Kidney (tissue), 14 donors: ENCODE data around the gene STK31. TPM values are rescaled to one million over a fixed set of nuclear protein-coding genes. Genes with fewer than 3 reads are reported as not detected.

Experiments used
- DNase-seq, 5 donors: peaks; one replicate each; pipeline ENCODE4 v3.0.0-alpha.2; 2013 to 2020
- FAIRE-seq: peaks from 2 replicates; lab custom pipeline; 2012; peaks lifted over from hg19 to GRCh38; lab: Jason Lieb, UNC
- H3K27ac ChIP-seq, 2 donors: one replicate each; pipeline ENCODE4 v1.7.0; 2013; ENCODE audit warnings: low read depth in 2 of 2, low read length in 2 of 2, inconsistent platforms in 1 of 2
- H3K27me3 ChIP-seq: one replicate; pipeline ENCODE4 v1.7.1; 2013; ENCODE audit warnings: low read length, inconsistent platforms; ENCODE audit not compliant: control insufficient read depth, insufficient read depth
- H3K36me3 ChIP-seq, 3 donors: one replicate each; pipeline versions ENCODE4 v1.7.0 to v1.7.1; 2013; ENCODE audit warnings: low read length in 3 of 3, control low read depth in 1 of 3, inconsistent platforms in 1 of 3; ENCODE audit not compliant: insufficient read depth in 3 of 3, control insufficient read depth in 2 of 3
- H3K4me1 ChIP-seq, 3 donors: one replicate each; pipeline versions ENCODE4 v1.7.0 to v1.7.1; 2013; ENCODE audit warnings: low read length in 3 of 3, inconsistent platforms in 1 of 3, low read depth in 1 of 3; ENCODE audit not compliant: control insufficient read depth in 2 of 3, insufficient read depth in 2 of 3
- H3K4me3 ChIP-seq, 3 donors: one replicate each; pipeline versions ENCODE4 v1.7.0 to v1.8.1; 2013; ENCODE audit warnings: low read length in 3 of 3, control low read depth in 1 of 3, inconsistent platforms in 1 of 3
- H3K9ac ChIP-seq, 3 donors: one replicate each; pipeline versions ENCODE4 v1.7.0 to v1.7.1; 2013; ENCODE audit warnings: low read length in 3 of 3, control low read depth in 1 of 3, inconsistent platforms in 1 of 3
- H3K9me3 ChIP-seq, 3 donors: one replicate each; pipeline versions ENCODE4 v1.7.0 to v1.7.1; 2013; ENCODE audit warnings: low read length in 3 of 3, control low read depth in 1 of 3, inconsistent platforms in 1 of 3; ENCODE audit not compliant: control insufficient read depth in 2 of 3, insufficient read depth in 1 of 3
- intact Hi-C: fragments of 100-400 bp; cut with DNase I; formaldehyde crosslinking; loops from one replicate; pipeline ENCODE4 v1.11.1; 2022
- polyA plus RNA-seq: library from polyadenylated mRNA; stranded (reverse); fragments of 350-450 nt; fragmentation: Illumina TruSeq; extraction: RNeasy Lipid Tissue Mini Kit (QIAGEN cat#74804); gene quantifications from one replicate; pipeline ENCODE4 v1.2.3, GENCODE V29; 2014; ENCODE audit warnings: low read depth, low replicate concordance; ENCODE audit not compliant: insufficient read depth
- total RNA-seq: library from RNA; stranded (reverse); fragmentation: NEBNext Ultra II Directional; extraction: Animal tissue kit (Norgen Biotek cat#: 25700); gene quantifications from one replicate; pipeline ENCODE4 v1.2.1, GENCODE V29; 2021
- TF ChIP-seq, protein P1 (sequence below): IDR thresholded peaks from 3 replicates; pipeline ENCODE4 v1.5.1; 2012; ENCODE audit warnings: mild to moderate bottlenecking, moderate library complexity, borderline replicate concordance; ENCODE audit not compliant: insufficient read depth; ENCODE audit errors: extremely low read depth
- donor health status: control.
- donor health status: control.
- donor health status: control.
- donor health status: control.
- donor health status: control.
- donor health status: DM: yes; HTN: yes; CAD: no.
- donor health status: Normal renal cell carcinoma (clear cell type).

STK31 gene
- total and polyA plus RNA-seq, 2 donors from 2014 or later: 0.15 to 0.44 TPM

- H3K4me1 ChIP-seq: no peaks in the 10 kb centered on the region
- H3K4me3 ChIP-seq: no peak overlapping the region
- intact Hi-C loops: no loop called here
- DNase-seq: no peak
- TF ChIP-seq, protein P1, sequence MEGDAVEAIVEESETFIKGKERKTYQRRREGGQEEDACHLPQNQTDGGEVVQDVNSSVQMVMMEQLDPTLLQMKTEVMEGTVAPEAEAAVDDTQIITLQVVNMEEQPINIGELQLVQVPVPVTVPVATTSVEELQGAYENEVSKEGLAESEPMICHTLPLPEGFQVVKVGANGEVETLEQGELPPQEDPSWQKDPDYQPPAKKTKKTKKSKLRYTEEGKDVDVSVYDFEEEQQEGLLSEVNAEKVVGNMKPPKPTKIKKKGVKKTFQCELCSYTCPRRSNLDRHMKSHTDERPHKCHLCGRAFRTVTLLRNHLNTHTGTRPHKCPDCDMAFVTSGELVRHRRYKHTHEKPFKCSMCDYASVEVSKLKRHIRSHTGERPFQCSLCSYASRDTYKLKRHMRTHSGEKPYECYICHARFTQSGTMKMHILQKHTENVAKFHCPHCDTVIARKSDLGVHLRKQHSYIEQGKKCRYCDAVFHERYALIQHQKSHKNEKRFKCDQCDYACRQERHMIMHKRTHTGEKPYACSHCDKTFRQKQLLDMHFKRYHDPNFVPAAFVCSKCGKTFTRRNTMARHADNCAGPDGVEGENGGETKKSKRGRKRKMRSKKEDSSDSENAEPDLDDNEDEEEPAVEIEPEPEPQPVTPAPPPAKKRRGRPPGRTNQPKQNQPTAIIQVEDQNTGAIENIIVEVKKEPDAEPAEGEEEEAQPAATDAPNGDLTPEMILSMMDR: no peak
- no peaks in the 10 kb centered on the region for H3K27me3 ChIP-seq
- H3K36me3 ChIP-seq: no peaks in the 10 kb centered on the region
- no peak overlapping the region for H3K9ac ChIP-seq
- H3K9me3 ChIP-seq: peaks cover 0 to 3% (median 0%) of the 10 kb centered on the region in 3 donors
- FAIRE-seq: no peak
- H3K27ac ChIP-seq: no peak overlapping the region
These were observed 92.8 kb downstream of the STK31 start for GRCh38 chr7:23802720-23803397.

- H3K9ac ChIP-seq: no peak overlapping the region
- H3K4me3 ChIP-seq: no peak overlapping the region
- H3K4me1 ChIP-seq: no peaks in the 10 kb centered on the region
- H3K9me3 ChIP-seq: peaks cover 0 to 15% (median 0%) of the 10 kb centered on the region in 3 donors
- DNase-seq: no peak
- intact Hi-C loops: no loop called here
- no peaks in the 10 kb centered on the region for H3K36me3 ChIP-seq
- no peak for FAIRE-seq
- no peak overlapping the region for H3K27ac ChIP-seq
- TF ChIP-seq, protein P1: no peak
- H3K27me3 ChIP-seq: no peaks in the 10 kb centered on the region
These were observed 94.7 kb downstream of the STK31 start for GRCh38 chr7:23804707-23805106.

DNA sequence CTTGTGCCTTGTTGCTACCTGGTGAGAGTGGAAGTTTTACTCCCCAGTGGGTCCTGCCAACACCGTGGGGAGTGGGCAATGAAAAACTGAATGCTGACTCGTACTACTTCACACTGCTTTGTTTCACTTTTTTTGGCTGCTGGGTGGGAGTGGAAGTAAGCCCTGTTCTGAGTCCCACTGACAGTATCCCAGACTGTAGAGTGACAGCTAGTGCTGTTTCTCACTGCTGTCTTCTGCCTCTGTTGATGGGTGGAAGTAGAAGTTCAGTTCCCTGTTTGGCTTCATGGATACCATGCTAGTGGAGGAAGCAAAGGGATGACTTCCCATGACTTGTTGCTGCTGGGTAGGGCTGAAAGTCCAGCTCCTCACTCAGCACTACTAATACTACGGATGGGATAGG, 98.4 kb downstream of the STK31 start:
- Histone ChIP-seq H3K4me1 (no peaks in the 10 kb centered on the region), H3K27me3 (no peaks in the 10 kb centered on the region), H3K36me3 (no peaks in the 10 kb centered on the region), H3K27ac (no peak overlapping the region), H3K4me3 (no peak overlapping the region), H3K9ac (no peak overlapping the region), H3K9me3 (peaks cover 0 to 30% (median 3%) of the 10 kb centered on the region in 3 donors)
- TF ChIP-seq, protein P1: no peak
- intact Hi-C loops: no loop called here
- DNase-seq: no peak
- FAIRE-seq: no peak

DNA sequence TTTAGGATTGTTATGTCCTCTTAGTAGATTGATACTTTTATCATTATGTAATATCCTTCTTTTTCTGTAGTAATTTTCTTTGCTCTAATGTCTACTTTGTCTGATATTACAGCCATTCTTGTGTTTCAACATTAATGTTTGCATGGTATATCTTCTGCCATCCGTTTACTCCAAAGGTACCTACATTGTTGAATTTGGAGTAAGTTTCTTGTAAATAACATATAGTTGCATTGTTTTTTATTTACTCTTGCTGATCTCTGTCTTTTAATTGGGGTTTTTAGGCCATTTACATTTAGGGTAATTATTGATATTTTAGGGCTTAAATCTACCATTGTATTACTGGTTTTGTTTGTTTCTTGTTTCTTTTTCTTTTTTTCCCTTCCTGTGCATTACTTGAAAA, 100.1 kb downstream of the STK31 start:
- intact Hi-C loops: no loop called here
- no peak for DNase-seq
- FAIRE-seq: no peak

More for the DNA sequence above, 100.1 kb downstream of the STK31 start:
- TF ChIP-seq, protein P1: no peak
- H3K36me3 ChIP-seq: no peaks in the 10 kb centered on the region
- no peaks in the 10 kb centered on the region for H3K27me3 ChIP-seq
- no peak overlapping the region for H3K27ac ChIP-seq
- H3K9ac ChIP-seq: no peak overlapping the region
- no peaks in the 10 kb centered on the region for H3K4me1 ChIP-seq
- peaks cover 0 to 30% (median 3%) of the 10 kb centered on the region in 3 donors for H3K9me3 ChIP-seq
- H3K4me3 ChIP-seq: no peak overlapping the region
